Colonic mucosa (tissue), 4 donors: ENCODE results near the gene LRRTM1. TPM values are rescaled to one million over a fixed set of nuclear protein-coding genes. Genes with fewer than 3 reads are reported as not detected.

Source experiments
- DNase-seq: peaks from one replicate; pipeline ENCODE4 v3.0.0-alpha.2; 2020
- H3K27ac ChIP-seq: fragments of 200-600 bp; one replicate; pipeline ENCODE4 v1.8.0; 2021
- H3K27me3 ChIP-seq: fragments of 200-600 bp; one replicate; pipeline ENCODE4 v1.8.0; 2021
- H3K36me3 ChIP-seq: fragments of 200-600 bp; one replicate; pipeline ENCODE4 v1.8.0; 2021
- H3K4me1 ChIP-seq: fragments of 200-600 bp; one replicate; pipeline ENCODE4 v1.8.0; 2021; ENCODE audit warnings: mild to moderate bottlenecking
- H3K4me3 ChIP-seq: fragments of 200-600 bp; one replicate; pipeline ENCODE4 v1.8.0; 2021
- H3K9ac ChIP-seq, 2 donors: one replicate each; pipeline ENCODE4 v1.7.0; 2013; ENCODE audit warnings: control low read depth in 2 of 2, low read depth in 2 of 2, low read length in 2 of 2
- H3K9me3 ChIP-seq: fragments of 200-600 bp; one replicate; pipeline ENCODE4 v1.8.0; 2021
- intact Hi-C: fragments of 100-400 bp; cut with DNase I; formaldehyde crosslinking; loops from one replicate; pipeline ENCODE4 v1.14.1; 2022
- total RNA-seq, 2 donors: library from RNA; stranded (reverse); fragmentation: NEBNext Ultra II Directional in 1 of 2; extraction: Animal tissue kit (Norgen Biotek cat#: 25700) in 1 of 2; gene quantifications; one replicate each; pipeline ENCODE4 v1.2.1, GENCODE V29; 2021
- TF ChIP-seq, protein P1 (sequence below): fragments of 200-600 bp; IDR thresholded peaks from one replicate; pipeline ENCODE4 v1.8.0; 2022; ENCODE audit warnings: antibody characterized with exemption, mild to moderate bottlenecking
- donor health status: healthy.
- donor health status: DM: no; HTN: no; CAD: no.
- donor health status: DM: no; HTN: no; CAD: no.

Gene LRRTM1
- total RNA-seq, 2 donors from 2014 or later: 0.27 to 0.66 TPM

DNA sequence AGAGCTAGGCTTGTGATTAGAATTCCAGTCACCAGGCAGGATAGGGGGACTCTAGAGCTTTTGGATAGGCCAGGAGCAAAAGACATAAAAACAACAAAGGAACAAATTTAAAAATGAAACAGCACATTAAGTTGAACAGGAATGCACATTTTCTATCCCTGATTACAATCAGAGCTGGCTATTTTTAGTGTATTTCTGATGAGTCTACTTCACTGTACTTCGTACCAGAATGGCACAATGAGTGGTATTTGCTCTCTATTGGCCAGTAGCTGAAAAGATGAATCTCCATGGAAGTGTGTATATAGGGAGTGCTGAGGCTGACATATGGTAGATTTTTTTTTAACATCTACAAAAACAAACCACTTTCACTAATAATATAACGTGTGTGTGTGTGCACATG, 34.2 kb upstream of the LRRTM1 start:
- Histone ChIP-seq H3K27ac (no peak overlapping the region), H3K4me3 (no peak overlapping the region), H3K4me1 (no peaks in the 10 kb centered on the region), H3K27me3 (no peaks in the 10 kb centered on the region), H3K9me3 (no peaks in the 10 kb centered on the region), H3K36me3 (no peaks in the 10 kb centered on the region), H3K9ac (no peak overlapping the region)
- DNase-seq: no peak
- TF ChIP-seq, protein P1, sequence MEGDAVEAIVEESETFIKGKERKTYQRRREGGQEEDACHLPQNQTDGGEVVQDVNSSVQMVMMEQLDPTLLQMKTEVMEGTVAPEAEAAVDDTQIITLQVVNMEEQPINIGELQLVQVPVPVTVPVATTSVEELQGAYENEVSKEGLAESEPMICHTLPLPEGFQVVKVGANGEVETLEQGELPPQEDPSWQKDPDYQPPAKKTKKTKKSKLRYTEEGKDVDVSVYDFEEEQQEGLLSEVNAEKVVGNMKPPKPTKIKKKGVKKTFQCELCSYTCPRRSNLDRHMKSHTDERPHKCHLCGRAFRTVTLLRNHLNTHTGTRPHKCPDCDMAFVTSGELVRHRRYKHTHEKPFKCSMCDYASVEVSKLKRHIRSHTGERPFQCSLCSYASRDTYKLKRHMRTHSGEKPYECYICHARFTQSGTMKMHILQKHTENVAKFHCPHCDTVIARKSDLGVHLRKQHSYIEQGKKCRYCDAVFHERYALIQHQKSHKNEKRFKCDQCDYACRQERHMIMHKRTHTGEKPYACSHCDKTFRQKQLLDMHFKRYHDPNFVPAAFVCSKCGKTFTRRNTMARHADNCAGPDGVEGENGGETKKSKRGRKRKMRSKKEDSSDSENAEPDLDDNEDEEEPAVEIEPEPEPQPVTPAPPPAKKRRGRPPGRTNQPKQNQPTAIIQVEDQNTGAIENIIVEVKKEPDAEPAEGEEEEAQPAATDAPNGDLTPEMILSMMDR: no peak
- intact Hi-C loops: no loop called here

DNA sequence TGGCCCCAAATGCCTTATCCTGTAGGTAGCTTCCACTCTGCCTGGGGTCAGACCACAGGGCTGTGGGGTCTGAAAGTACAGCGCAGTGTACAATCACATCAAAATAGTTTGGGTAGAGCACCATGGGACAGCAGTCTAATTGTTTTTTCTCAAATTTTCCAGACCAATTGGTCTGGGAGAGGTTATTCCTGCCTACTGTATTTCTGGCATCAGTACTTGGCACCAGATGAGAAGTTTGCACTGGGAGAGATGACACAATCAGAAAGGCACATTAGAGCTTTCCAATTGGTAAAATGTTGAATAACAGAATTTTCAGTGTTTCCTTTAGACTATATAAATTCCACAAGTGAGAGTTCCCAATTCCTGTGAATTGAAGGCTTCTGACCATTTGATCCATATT, 30.9 kb upstream of the LRRTM1 start:
- no peaks in the 10 kb centered on the region for H3K36me3 ChIP-seq
- H3K4me1 ChIP-seq: no peaks in the 10 kb centered on the region
- TF ChIP-seq, protein P1: no peak
- no peak for DNase-seq
- no peak overlapping the region for H3K27ac ChIP-seq
- intact Hi-C loops: no loop called here
- H3K9ac ChIP-seq: no peak overlapping the region
- no peaks in the 10 kb centered on the region for H3K27me3 ChIP-seq
- H3K4me3 ChIP-seq: no peak overlapping the region
- no peaks in the 10 kb centered on the region for H3K9me3 ChIP-seq

DNA sequence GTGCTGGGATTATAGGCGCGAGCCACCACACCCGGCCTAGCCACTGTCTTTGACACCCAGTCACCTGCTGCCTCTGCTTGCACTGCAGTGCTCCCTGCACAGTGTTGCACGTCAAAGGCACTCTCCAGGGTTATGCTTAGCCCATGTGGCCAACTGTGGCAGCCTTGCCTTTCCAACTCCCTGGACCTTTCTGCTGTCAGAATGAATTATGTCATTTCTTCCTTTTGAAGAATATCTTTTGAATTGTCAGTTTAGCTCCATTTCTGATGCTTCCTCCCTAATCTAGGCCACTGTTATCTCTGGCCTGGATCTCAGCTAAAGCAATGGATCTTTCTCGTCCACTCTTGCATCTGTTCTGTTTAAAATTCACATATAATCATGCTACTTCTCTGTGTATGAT, 29.3 kb upstream of the LRRTM1 start:
- DNase-seq: no peak
- Histone ChIP-seq H3K27ac (no peak overlapping the region), H3K9ac (no peak overlapping the region), H3K36me3 (no peaks in the 10 kb centered on the region), H3K9me3 (no peaks in the 10 kb centered on the region), H3K27me3 (no peaks in the 10 kb centered on the region), H3K4me3 (no peak overlapping the region), H3K4me1 (no peaks in the 10 kb centered on the region)
- intact Hi-C loops: no loop called here
- TF ChIP-seq, protein P1: no peak

DNA sequence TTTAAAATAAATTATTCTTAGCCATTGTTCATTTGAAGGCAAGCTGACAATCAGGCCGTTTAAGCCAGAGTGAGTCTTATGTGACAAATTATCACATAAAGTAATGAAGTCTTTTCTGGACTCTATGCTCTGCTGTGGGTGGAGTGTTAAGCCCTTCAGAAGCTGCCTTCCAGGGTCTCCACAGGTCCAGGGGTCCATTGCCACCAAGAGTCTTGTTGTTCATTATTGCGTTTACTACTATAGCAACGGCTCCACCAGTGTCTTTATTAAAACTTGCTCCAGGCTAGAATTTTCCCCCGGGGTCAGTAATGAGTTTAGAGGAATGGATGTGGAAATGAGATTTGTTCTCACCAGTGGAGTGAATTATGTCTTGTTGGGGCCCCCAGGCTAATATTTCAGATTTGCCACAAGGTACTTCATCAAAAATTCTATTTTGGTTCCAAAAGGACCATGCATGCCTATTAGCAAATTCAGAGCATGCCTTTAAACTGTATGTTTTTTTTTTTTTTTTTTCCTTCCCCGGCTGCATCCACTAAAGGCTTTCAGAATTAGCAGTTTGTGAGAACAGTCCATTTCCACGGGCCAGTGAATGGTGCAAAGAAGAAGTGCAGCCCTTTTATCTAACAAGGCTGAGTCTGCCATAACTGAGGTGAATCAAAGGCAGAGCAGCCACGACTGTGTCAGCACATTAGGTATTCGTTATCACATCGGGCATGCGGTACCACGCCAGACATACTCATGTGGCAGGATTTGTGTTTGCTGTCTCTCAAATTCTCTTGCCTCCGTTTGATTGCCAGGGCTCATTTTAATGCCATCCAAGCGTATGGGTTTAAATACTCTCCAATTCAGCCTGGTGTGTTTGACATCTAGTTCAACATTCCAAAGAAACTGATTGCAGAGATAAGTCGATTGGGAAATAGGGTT, 26.2 kb upstream of the LRRTM1 start:
- Histone ChIP-seq H3K36me3 (no peaks in the 10 kb centered on the region), H3K9ac (no peak overlapping the region)
- TF ChIP-seq, protein P1: no peak

DNA sequence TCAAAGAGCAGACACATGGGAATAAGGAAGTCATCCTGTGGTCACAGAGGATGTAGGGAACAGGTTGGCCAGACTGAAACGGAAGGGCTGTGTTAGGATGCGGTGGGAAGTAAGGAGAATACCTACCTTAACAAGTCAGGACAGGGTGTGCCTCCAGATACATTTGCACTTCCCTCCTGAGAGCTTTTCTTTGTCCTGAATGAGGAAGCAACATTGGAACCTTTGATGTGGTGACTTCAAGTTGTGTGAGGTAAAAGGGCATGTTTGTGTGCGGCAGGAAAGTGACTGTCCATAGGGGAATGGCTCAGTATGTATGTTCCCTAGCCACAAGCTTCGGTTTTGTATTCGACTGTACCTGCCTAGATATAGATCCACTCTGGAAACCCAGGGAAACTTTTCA, 24.9 kb upstream of the LRRTM1 start:
- no peak overlapping the region for H3K9ac ChIP-seq
- intact Hi-C loops: loop anchor here (10.0 kb wide), 1 partner anchor 175 kb away; no protein-coding TSS in a partner anchor
- no peak overlapping the region for H3K4me3 ChIP-seq
- no peaks in the 10 kb centered on the region for H3K4me1 ChIP-seq
- no peaks in the 10 kb centered on the region for H3K27me3 ChIP-seq
- H3K36me3 ChIP-seq: no peaks in the 10 kb centered on the region
- no peak overlapping the region for H3K27ac ChIP-seq
- no peak for DNase-seq
- TF ChIP-seq, protein P1: no peak
- H3K9me3 ChIP-seq: no peaks in the 10 kb centered on the region

More for the DNA sequence above, 26.2 kb upstream of the LRRTM1 start:
- H3K27ac ChIP-seq: no peak overlapping the region
- no peaks in the 10 kb centered on the region for H3K4me1 ChIP-seq
- H3K4me3 ChIP-seq: no peak overlapping the region
- DNase-seq: no peak
- H3K27me3 ChIP-seq: no peaks in the 10 kb centered on the region
- no peaks in the 10 kb centered on the region for H3K9me3 ChIP-seq
- intact Hi-C loops: no loop called here
